ENCODE measurements around the gene ADAM10. TPM values are rescaled to one million over a fixed set of nuclear protein-coding genes. Genes with fewer than 3 reads are reported as not detected.

Gene ADAM10
- total and polyA plus RNA-seq, 8 donors = 5.8 to 159 (median 17.2) TPM

DNA sequence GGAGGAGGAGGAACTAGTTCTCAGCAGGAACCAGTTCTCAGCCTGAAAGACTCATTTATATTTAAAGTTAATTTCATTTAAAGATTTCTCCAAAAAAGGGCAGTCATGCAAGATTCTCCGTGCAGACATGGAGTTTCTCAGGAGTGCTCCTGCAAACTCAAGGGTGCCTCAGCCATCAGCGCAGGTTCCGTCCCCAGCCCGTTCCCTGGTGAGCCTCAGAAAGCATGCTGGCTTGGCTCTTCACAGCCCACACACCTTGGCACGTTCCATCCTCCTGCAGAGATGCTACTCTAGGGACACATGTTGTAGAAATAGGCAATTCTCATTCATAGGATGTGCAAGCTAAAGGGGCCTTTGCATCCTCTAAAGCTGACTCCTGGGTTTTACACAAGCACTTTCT, 194.7 kb downstream of the ADAM10 start:
- no peak for TF ChIP-seq POLR2AphosphoS5 (IDR thresholded peaks at IDR 0.05)
- TF ChIP-seq EP300 (IDR thresholded peaks at IDR 0.05) = no peak
- no peak for TF ChIP-seq POLR2A (IDR thresholded peaks at IDR 0.05)
- TF ChIP-seq, protein P1, sequence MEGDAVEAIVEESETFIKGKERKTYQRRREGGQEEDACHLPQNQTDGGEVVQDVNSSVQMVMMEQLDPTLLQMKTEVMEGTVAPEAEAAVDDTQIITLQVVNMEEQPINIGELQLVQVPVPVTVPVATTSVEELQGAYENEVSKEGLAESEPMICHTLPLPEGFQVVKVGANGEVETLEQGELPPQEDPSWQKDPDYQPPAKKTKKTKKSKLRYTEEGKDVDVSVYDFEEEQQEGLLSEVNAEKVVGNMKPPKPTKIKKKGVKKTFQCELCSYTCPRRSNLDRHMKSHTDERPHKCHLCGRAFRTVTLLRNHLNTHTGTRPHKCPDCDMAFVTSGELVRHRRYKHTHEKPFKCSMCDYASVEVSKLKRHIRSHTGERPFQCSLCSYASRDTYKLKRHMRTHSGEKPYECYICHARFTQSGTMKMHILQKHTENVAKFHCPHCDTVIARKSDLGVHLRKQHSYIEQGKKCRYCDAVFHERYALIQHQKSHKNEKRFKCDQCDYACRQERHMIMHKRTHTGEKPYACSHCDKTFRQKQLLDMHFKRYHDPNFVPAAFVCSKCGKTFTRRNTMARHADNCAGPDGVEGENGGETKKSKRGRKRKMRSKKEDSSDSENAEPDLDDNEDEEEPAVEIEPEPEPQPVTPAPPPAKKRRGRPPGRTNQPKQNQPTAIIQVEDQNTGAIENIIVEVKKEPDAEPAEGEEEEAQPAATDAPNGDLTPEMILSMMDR (IDR thresholded peaks at IDR 0.05) = no peak
- Histone ChIP-seq H3K36me3 (no peaks in the 10 kb centered on the region), H3K27ac (no peak overlapping the region), H3K27me3 (no peaks in the 10 kb centered on the region), H3K9me3 (no peaks in the 10 kb centered on the region), H3K4me1 (peaks cover 0 to 18% (median 10%) of the 10 kb centered on the region in 4 donors), H3K4me3 (no peak overlapping the region)
- no peak for DNase-seq
- WGBS, 5 donors = 84 to 95% (median 94%) methylated on average over 5 of the region's 5 CpGs
- intact Hi-C loops (cut with DNase I; ENCODE audit: low total_unique reads) = no loop called here

DNA sequence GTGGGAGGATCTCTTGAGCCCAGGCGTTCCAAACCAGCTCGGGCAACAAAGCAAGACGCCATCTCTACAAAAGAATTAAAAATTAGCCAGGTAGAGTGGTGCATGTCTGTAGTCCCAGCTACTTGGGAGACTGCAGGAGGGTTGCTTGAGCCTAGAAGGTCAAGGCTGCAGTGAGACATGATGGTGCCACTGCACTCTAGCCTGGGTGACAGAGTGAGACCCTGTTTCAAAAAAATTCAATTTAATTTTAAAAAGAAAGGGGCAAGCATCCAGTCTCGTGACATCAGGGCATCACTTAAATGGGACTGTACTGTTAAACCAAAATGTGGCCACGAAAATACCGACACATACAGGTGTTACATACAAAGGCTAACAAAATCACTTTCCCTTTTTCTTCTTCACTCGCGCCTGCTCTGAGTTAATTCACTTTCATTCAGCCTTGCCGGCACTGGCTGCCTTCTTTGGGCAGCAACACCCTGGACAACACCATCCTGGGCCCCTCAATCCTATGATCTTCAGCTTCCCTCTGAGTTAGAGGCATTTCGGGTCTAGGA, 196.1 kb downstream of the ADAM10 start:
- H3K9me3 ChIP-seq = no peaks in the 10 kb centered on the region
- TF ChIP-seq, protein P1 (IDR thresholded peaks at IDR 0.05) = no peak
- no peak for TF ChIP-seq POLR2A (IDR thresholded peaks at IDR 0.05)
- no peak for TF ChIP-seq EP300 (IDR thresholded peaks at IDR 0.05)
- no peak for TF ChIP-seq POLR2AphosphoS5 (IDR thresholded peaks at IDR 0.05)
- 92 to 95% (median 94%) methylated on average over 10 of the region's 10 CpGs for WGBS, 5 donors
- H3K27ac ChIP-seq = no peak overlapping the region
- no peak for DNase-seq
- no peaks in the 10 kb centered on the region for H3K27me3 ChIP-seq
- peaks cover 0 to 19% (median 11%) of the 10 kb centered on the region in 4 donors for H3K4me1 ChIP-seq
- H3K4me3 ChIP-seq = no peak overlapping the region
- intact Hi-C loops (cut with DNase I; ENCODE audit: low total_unique reads) = no loop called here
- no peaks in the 10 kb centered on the region for H3K36me3 ChIP-seq

DNA sequence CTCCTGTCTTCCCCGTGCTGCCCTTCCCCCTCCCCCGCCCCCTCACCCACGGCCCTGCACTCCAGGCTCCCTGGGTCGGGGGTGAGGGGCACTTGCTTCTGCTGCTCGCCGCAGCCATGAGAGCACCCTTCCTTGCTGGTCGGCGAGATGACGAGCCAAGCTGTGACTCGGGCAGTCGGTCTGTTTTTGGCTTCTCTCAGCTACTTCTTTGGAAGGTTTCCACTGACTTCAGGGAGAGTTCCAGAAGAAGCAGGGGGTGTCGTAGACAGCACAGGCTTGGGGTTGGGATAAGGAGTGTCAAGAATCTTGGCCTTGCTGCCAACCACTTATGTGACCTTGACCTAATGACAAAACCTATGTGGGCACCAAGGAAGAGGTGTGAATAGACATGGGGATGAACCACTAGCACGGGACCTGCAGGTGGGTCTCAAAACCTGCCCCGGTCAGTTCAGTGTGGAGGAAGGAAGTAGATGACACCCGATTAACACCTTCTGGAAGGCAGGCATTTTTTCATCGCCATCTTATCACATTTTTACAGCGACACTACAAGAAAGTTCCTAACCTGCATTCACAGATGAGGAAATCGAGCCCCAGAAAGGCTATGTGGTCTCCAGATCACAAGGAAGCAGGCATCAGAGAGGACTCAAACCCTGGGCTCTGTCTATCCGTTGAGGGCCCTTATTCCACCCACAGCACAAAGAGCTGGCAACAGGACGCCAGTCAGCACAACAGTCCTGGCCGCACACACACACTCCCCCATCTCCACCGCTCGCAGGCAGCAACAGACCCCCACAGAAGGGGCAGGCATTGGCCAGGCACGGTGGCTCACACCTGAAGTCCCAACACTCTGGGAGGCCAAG, 196.8 kb downstream of the ADAM10 start:
- H3K4me3 ChIP-seq = peak overlapping the region in 1 of 4 donors; percentile 16
- peaks cover 0 to 23% (median 13%) of the 10 kb centered on the region in 4 donors for H3K4me1 ChIP-seq
- H3K36me3 ChIP-seq = no peaks in the 10 kb centered on the region
- H3K27ac ChIP-seq = peak overlapping the region in 4 of 5 donors; percentile 11 to 73 (median 50)
- intact Hi-C loops (cut with DNase I; ENCODE audit: low total_unique reads) = no loop called here
- DNase-seq = no peak
- no peaks in the 10 kb centered on the region for H3K27me3 ChIP-seq
- no peaks in the 10 kb centered on the region for H3K9me3 ChIP-seq
- 74 to 85% (median 80%) methylated on average over 21 to 24 of the region's 24 CpGs for WGBS, 5 donors
- TF ChIP-seq, protein P1 (IDR thresholded peaks at IDR 0.05) = no peak
- TF ChIP-seq POLR2A (IDR thresholded peaks at IDR 0.05) (no peak), POLR2AphosphoS5 (IDR thresholded peaks at IDR 0.05) (no peak), EP300 (IDR thresholded peaks at IDR 0.05) (no peak)

DNA sequence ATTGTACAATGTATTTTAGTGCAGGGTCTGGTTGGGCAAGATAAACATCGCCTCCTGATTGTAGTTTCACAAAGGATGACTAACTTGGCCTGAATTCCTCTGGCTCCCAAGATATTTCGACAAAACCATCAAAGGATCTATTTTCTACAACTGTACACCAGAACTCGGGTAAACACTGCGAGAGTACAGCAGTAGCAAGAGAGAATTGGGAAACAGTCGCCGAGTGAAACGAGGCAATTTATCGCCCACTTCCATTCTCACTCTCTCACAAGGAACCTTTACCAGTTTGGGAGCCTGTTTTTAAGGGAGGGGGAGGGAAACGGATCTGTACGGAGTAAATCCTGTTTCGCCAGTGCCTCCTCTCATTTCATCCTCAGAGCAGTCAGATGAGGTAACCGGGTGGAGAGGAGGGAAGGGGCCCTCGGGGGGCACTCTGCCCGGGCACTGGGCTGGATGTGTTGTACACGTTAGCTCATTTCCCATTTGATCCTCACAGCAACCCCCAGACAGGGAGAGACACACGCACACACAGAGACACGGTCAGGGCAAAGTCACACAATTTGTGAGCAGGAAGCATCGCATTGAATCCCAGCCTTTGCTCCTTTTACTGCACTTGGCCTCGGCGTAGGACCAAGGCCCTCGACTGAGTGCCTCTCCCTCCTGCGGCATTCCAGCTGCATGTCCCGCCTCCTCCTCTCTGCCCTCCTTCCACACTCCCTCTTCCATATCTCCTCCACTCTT, 197.6 kb downstream of the ADAM10 start:
- H3K4me3 ChIP-seq = peak overlapping the region in 1 of 4 donors; percentile 16
- WGBS, 5 donors = 47 to 56% (median 53%) methylated on average over 23 of the region's 23 CpGs
- no peaks in the 10 kb centered on the region for H3K27me3 ChIP-seq

More for the DNA sequence above, 197.6 kb downstream of the ADAM10 start:
- peak in 2 of 3 donors; percentile 24 to 44 for TF ChIP-seq POLR2AphosphoS5 (IDR thresholded peaks at IDR 0.05)
- TF ChIP-seq EP300 (IDR thresholded peaks at IDR 0.05) = no peak
- TF ChIP-seq, protein P1 (IDR thresholded peaks at IDR 0.05) = no peak
- Histone ChIP-seq H3K9me3 (no peaks in the 10 kb centered on the region), H3K4me1 (peaks cover 0 to 29% (median 19%) of the 10 kb centered on the region in 4 donors), H3K27ac (peak overlapping the region in 4 of 5 donors; percentile 11 to 73 (median 50)), H3K36me3 (no peaks in the 10 kb centered on the region)
- DNase-seq = peak; percentile 23 to 70
- intact Hi-C loops (cut with DNase I; ENCODE audit: low total_unique reads) = no loop called here

All from stomach (tissue), 9 donors.